Thoracic aorta (tissue), 2 donors: Measurements from ENCODE around the gene CFTR. TPM values are rescaled to one million over a fixed set of nuclear protein-coding genes. Genes with fewer than 3 reads are reported as not detected.

ENCODE experiments used
- ATAC-seq: fragments of 150-250 bp; one replicate; pipeline ENCODE4 v1.8.0; 2017; ENCODE audit warnings: low read depth; ENCODE audit not compliant: insufficient number of reproducible peaks, low FRiP score
- DNase-seq: peaks from one replicate; pipeline ENCODE4 v3.0.0-alpha.2; 2020; ENCODE audit warnings: low spot score
- H3K27ac ChIP-seq, 2 donors: fragments of 200-600 bp; sonication (generic); 1 replicate in 1 of 2; 2 replicates in 1 of 2; pipeline ENCODE4 v1.5.1; 2016; ENCODE audit warnings: mild to moderate bottlenecking in 2 of 2, moderate library complexity in 2 of 2
- H3K27me3 ChIP-seq: fragments of 200-600 bp; sonication (generic); replicated peaks from 2 replicates; pipeline ENCODE4 v1.6.0; 2016; ENCODE audit warnings: mild to moderate bottlenecking; ENCODE audit not compliant: insufficient read depth
- H3K36me3 ChIP-seq: fragments of 200-600 bp; sonication (generic); one replicate; pipeline ENCODE4 v1.5.1; 2016
- H3K4me1 ChIP-seq, 2 donors: fragments of 200-600 bp; sonication (generic); 1 replicate in 1 of 2; 2 replicates in 1 of 2; pipeline versions ENCODE4 v1.5.1 to v1.6.0; 2016; ENCODE audit warnings: low read depth in 2 of 2, mild to moderate bottlenecking in 1 of 2; ENCODE audit not compliant: control insufficient read depth in 1 of 2
- H3K4me3 ChIP-seq: fragments of 200-600 bp; sonication (generic); 2 replicates; pipeline ENCODE4 v1.5.1; 2016; ENCODE audit warnings: mild to moderate bottlenecking
- H3K9me3 ChIP-seq: fragments of 200-600 bp; sonication (generic); 2 replicates; pipeline ENCODE4 v1.5.1; 2016
- CTCF ChIP-seq: fragments of 200-600 bp; sonication (generic); IDR thresholded peaks from one replicate; pipeline ENCODE4 v1.5.1; 2019; ENCODE audit warnings: antibody characterized with exemption
- total RNA-seq, 2 donors: library from RNA; depleted of rRNA; stranded (reverse); fragments of >200 nt; gene quantifications; one replicate each; pipeline versions ENCODE4 v1.1.0 to v1.2.3, GENCODE V29; 2016

CFTR gene
- total RNA-seq, 2 donors from 2014 or later = 0.68 TPM; not detected in 1

DNA sequence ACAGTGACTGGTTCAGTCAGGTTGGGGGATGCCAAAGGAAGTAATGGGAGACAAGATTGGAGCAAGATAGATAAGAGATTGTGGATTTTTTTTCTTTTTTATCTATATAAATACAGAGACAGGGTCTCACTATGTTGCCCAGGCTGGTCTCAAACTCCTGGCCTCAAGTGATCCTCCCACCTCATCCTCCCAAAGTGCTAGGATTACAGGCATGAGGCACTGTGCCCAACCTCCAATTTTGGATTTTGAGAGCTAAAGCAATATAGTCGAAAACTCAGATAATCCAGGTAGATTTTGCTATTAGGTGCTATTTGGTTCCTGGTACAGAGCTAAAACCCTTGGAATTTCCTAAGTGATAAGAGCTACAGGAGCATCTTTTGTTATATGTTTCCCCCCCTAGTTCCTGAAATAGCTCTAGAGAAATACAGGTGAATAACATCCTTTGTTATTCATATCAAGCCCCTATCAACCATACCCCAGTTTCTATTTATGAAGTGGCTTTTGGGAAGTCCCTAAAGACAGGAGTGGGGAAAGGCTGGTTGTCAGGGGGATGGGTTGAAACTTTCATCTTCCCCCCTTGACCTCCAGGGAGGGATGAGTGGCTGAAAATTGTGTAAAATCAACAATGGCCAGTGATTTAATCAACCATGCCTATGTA, 151.2 kb downstream of the CFTR start:
- ATAC-seq (no peak), DNase-seq (no peak)
- no peaks in the 10 kb centered on the region for H3K36me3 ChIP-seq

DNA sequence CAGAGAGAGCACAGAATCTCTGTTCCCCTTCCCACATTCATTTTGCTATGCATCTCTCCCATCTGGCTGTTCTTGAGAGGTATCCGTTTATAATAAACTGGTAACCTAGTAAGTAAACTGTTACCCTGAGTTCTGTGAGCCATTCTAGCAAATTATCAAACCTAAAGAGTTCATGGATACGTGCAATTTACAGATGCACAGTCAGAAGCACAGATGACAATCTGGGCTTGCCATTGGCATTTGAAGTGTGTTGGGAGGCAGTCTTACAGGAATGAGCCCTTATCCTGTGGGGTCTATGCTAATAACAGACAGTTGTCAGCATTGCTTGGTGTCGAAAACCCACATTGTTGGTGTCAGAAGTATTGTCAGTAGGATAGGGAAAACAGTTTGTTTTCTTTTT, 151.8 kb downstream of the CFTR start:
- no peaks in the 10 kb centered on the region for H3K36me3 ChIP-seq
- TF ChIP-seq CTCF = no peak

More for the DNA sequence above, 151.2 kb downstream of the CFTR start:
- TF ChIP-seq CTCF = no peak
- Histone ChIP-seq H3K4me1 (no peaks in the 10 kb centered on the region), H3K27me3 (no peaks in the 10 kb centered on the region), H3K9me3 (no peaks in the 10 kb centered on the region), H3K4me3 (no peak overlapping the region), H3K27ac (no peak overlapping the region)

DNA sequence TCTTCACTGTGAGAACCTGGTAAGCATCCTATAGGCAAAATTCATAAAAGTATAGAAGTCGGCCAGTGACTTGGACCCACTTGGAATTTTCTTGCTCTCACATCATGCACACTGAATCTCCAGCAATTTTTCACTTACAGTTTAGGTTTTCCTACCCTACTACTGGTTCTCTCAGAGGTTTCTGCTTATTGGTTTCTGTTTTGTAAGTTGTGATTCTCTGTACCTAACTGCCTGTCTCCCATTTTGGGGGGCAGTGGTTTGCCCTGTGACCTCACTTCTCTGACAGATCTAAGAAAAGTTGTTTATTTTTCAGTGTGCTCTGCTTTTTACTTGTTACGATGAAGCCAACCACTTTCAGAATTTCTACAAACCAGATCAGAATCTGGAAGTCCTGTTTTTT, 158.1 kb downstream of the CFTR start:
- ATAC-seq = no peak
- no peak overlapping the region for H3K27ac ChIP-seq
- TF ChIP-seq CTCF = no peak

More for the DNA sequence above, 151.8 kb downstream of the CFTR start:
- DNase-seq (no peak), ATAC-seq (no peak)
- Histone ChIP-seq H3K27ac (no peak overlapping the region), H3K4me1 (no peaks in the 10 kb centered on the region), H3K9me3 (no peaks in the 10 kb centered on the region), H3K27me3 (no peaks in the 10 kb centered on the region), H3K4me3 (no peak overlapping the region)

DNA sequence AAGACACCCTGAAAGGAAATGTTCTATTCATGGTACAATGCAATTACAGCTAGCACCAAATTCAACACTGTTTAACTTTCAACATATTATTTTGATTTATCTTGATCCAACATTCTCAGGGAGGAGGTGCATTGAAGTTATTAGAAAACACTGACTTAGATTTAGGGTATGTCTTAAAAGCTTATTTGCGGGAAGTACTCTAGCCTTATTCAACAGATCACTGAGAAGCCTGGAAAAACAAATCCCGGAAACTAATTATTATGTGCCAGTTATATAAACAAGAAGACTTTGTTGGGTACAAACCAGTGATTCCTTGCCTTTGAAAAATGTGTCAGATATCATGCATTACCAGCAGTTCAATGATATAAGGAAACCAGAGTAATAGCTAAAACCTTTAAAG, 160.1 kb downstream of the CFTR start:
- Histone ChIP-seq H3K4me3 (no peak overlapping the region), H3K36me3 (no peaks in the 10 kb centered on the region), H3K27me3 (no peaks in the 10 kb centered on the region), H3K4me1 (no peaks in the 10 kb centered on the region), H3K27ac (no peak overlapping the region), H3K9me3 (no peaks in the 10 kb centered on the region)
- DNase-seq (no peak), ATAC-seq (no peak)
- no peak for TF ChIP-seq CTCF

More for the DNA sequence above, 158.1 kb downstream of the CFTR start:
- Histone ChIP-seq H3K27me3 (no peaks in the 10 kb centered on the region), H3K36me3 (no peaks in the 10 kb centered on the region), H3K9me3 (no peaks in the 10 kb centered on the region), H3K4me1 (no peaks in the 10 kb centered on the region), H3K4me3 (no peak overlapping the region)
- no peak for DNase-seq

GRCh38 chr7:117640465-117640864, 160.6 kb downstream of the CFTR start:
- no peak overlapping the region for H3K4me3 ChIP-seq
- no peaks in the 10 kb centered on the region for H3K9me3 ChIP-seq
- TF ChIP-seq CTCF = no peak
- H3K27me3 ChIP-seq = no peaks in the 10 kb centered on the region
- H3K4me1 ChIP-seq = no peaks in the 10 kb centered on the region
- ATAC-seq (no peak), DNase-seq (no peak)
- no peaks in the 10 kb centered on the region for H3K36me3 ChIP-seq
- H3K27ac ChIP-seq = no peak overlapping the region
